ENCODE results near the gene ACADM. TPM values are rescaled to one million over a fixed set of nuclear protein-coding genes. Genes with fewer than 3 reads are reported as not detected.
"Not testable (repeated sequence)": the region's sequence is repeated elsewhere in the genome, so short reads cannot be mapped to it uniquely, and the experiment has no call there.

Gene ACADM
- total RNA-seq, 1 donor from 2014 or later = 29.6 TPM

- not testable (repeated sequence) for H3K4me1 ChIP-seq (ENCODE audit: insufficient read depth, low read length); H3K36me3 ChIP-seq (ENCODE audit: insufficient read depth, low read length); H3K9me3 ChIP-seq (ENCODE audit: insufficient read depth, low read depth, low read length); DNase-seq (ENCODE audit: low read depth); H2AFZ ChIP-seq (ENCODE audit: low read depth, low read length); H3K27me3 ChIP-seq (ENCODE audit: insufficient read depth, low read length); H3K4me3 ChIP-seq (ENCODE audit: insufficient read depth, low read depth, low read length); H4K20me1 ChIP-seq (ENCODE audit: insufficient read depth, low read length); H3K27ac Mint-ChIP-seq (ENCODE audit: unreplicated experiment); H3K27ac ChIP-seq (ENCODE audit: low read depth, low read length); H3K4me3 Mint-ChIP-seq (ENCODE audit: unreplicated experiment); H3K9ac ChIP-seq (ENCODE audit: low read length); H3K36me3 Mint-ChIP-seq (ENCODE audit: low read depth, unreplicated experiment); H3K4me1 Mint-ChIP-seq (ENCODE audit: low read depth, unreplicated experiment); H3K79me2 ChIP-seq (ENCODE audit: insufficient read depth, low read length); FAIRE-seq; H3K27me3 Mint-ChIP-seq (ENCODE audit: low read depth, unreplicated experiment); H3K4me2 ChIP-seq (ENCODE audit: low read length)
- H3K9me3 Mint-ChIP-seq (ENCODE audit: unreplicated experiment) = peaks cover 10% of the 10 kb centered on the region
Measured at GRCh38 chr1:75778694-75779093, 54.2 kb downstream of the ACADM start.

- not testable (repeated sequence) for H3K36me3 ChIP-seq (ENCODE audit: insufficient read depth, low read length); H3K4me1 ChIP-seq (ENCODE audit: insufficient read depth, low read length); H3K9ac ChIP-seq (ENCODE audit: low read length); H3K4me3 Mint-ChIP-seq (ENCODE audit: unreplicated experiment); FAIRE-seq; H2AFZ ChIP-seq (ENCODE audit: low read depth, low read length); H3K36me3 Mint-ChIP-seq (ENCODE audit: low read depth, unreplicated experiment); H3K9me3 ChIP-seq (ENCODE audit: insufficient read depth, low read depth, low read length); H3K4me1 Mint-ChIP-seq (ENCODE audit: low read depth, unreplicated experiment); H3K27me3 ChIP-seq (ENCODE audit: insufficient read depth, low read length); H4K20me1 ChIP-seq (ENCODE audit: insufficient read depth, low read length); H3K79me2 ChIP-seq (ENCODE audit: insufficient read depth, low read length); H3K27me3 Mint-ChIP-seq (ENCODE audit: low read depth, unreplicated experiment); DNase-seq (ENCODE audit: low read depth); H3K27ac Mint-ChIP-seq (ENCODE audit: unreplicated experiment); H3K27ac ChIP-seq (ENCODE audit: low read depth, low read length); H3K4me3 ChIP-seq (ENCODE audit: insufficient read depth, low read depth, low read length); H3K4me2 ChIP-seq (ENCODE audit: low read length)
- peaks cover 10% of the 10 kb centered on the region for H3K9me3 Mint-ChIP-seq (ENCODE audit: unreplicated experiment)
Measured at GRCh38 chr1:75780183-75780582, 55.7 kb downstream of the ACADM start.

GRCh38 chr1:75783920-75784319 lies 59.4 kb downstream of the ACADM start:
- Histone ChIP-seq H3K79me2 (ENCODE audit: insufficient read depth, low read length) (peaks cover 30% of the 10 kb centered on the region), H4K20me1 (ENCODE audit: insufficient read depth, low read length) (peaks cover 28% of the 10 kb centered on the region)
- not testable (repeated sequence) for H3K27me3 Mint-ChIP-seq (ENCODE audit: low read depth, unreplicated experiment); H2AFZ ChIP-seq (ENCODE audit: low read depth, low read length); H3K9me3 Mint-ChIP-seq (ENCODE audit: unreplicated experiment); H3K4me3 ChIP-seq (ENCODE audit: insufficient read depth, low read depth, low read length); H3K27me3 ChIP-seq (ENCODE audit: insufficient read depth, low read length); FAIRE-seq; H3K27ac Mint-ChIP-seq (ENCODE audit: unreplicated experiment); H3K9me3 ChIP-seq (ENCODE audit: insufficient read depth, low read depth, low read length); H3K27ac ChIP-seq (ENCODE audit: low read depth, low read length); H3K4me2 ChIP-seq (ENCODE audit: low read length); H3K4me1 ChIP-seq (ENCODE audit: insufficient read depth, low read length); H3K4me1 Mint-ChIP-seq (ENCODE audit: low read depth, unreplicated experiment); H3K4me3 Mint-ChIP-seq (ENCODE audit: unreplicated experiment); H3K9ac ChIP-seq (ENCODE audit: low read length); DNase-seq (ENCODE audit: low read depth); H3K36me3 ChIP-seq (ENCODE audit: insufficient read depth, low read length)
- H3K36me3 Mint-ChIP-seq (ENCODE audit: low read depth, unreplicated experiment) = peaks cover 20% of the 10 kb centered on the region

- Histone ChIP-seq H2AFZ (ENCODE audit: low read depth, low read length) (peak overlapping the region; percentile 79), H4K20me1 (ENCODE audit: insufficient read depth, low read length) (peaks cover 43% of the 10 kb centered on the region), H3K27ac (ENCODE audit: low read depth, low read length) (peak overlapping the region; percentile 81), H3K27me3 (ENCODE audit: insufficient read depth, low read length) (no peaks in the 10 kb centered on the region), H3K36me3 (ENCODE audit: insufficient read depth, low read length) (peaks cover 13% of the 10 kb centered on the region), H3K9me3 (ENCODE audit: insufficient read depth, low read depth, low read length) (no peaks in the 10 kb centered on the region), H3K9ac (ENCODE audit: low read length) (peak overlapping the region; percentile 96), H3K4me2 (ENCODE audit: low read length) (peak overlapping the region; percentile 92), H3K4me1 (ENCODE audit: insufficient read depth, low read length) (peaks cover 8% of the 10 kb centered on the region), H3K4me3 (ENCODE audit: insufficient read depth, low read depth, low read length) (peak overlapping the region; percentile 98), H3K79me2 (ENCODE audit: insufficient read depth, low read length) (peaks cover 45% of the 10 kb centered on the region)
- Mint-ChIP-seq H3K4me1 (ENCODE audit: low read depth, unreplicated experiment) (peaks cover 10% of the 10 kb centered on the region), H3K27ac (ENCODE audit: unreplicated experiment) (peak overlapping the region; percentile 50), H3K4me3 (ENCODE audit: unreplicated experiment) (peak overlapping the region; percentile 99), H3K9me3 (ENCODE audit: unreplicated experiment) (peaks cover 4% of the 10 kb centered on the region), H3K36me3 (ENCODE audit: low read depth, unreplicated experiment) (peaks cover 21% of the 10 kb centered on the region), H3K27me3 (ENCODE audit: low read depth, unreplicated experiment) (no peaks in the 10 kb centered on the region)
- DNase-seq (ENCODE audit: low read depth) (no peak), FAIRE-seq (no peak)
- TF ChIP-seq CTCF (IDR thresholded peaks at IDR 0.05; ENCODE audit: insufficient read depth, low read depth, low read length) (no peak), EZH2 (IDR thresholded peaks at IDR 0.05; ENCODE audit: insufficient read depth, low read length) (no peak)
Measured at GRCh38 chr1:75785320-75785982, 60.9 kb downstream of the ACADM start.

Measured in astrocyte (in vitro differentiated cells and primary cell).